ENCODE measurements around the gene VAV2.

VAV2 gene

DNA sequence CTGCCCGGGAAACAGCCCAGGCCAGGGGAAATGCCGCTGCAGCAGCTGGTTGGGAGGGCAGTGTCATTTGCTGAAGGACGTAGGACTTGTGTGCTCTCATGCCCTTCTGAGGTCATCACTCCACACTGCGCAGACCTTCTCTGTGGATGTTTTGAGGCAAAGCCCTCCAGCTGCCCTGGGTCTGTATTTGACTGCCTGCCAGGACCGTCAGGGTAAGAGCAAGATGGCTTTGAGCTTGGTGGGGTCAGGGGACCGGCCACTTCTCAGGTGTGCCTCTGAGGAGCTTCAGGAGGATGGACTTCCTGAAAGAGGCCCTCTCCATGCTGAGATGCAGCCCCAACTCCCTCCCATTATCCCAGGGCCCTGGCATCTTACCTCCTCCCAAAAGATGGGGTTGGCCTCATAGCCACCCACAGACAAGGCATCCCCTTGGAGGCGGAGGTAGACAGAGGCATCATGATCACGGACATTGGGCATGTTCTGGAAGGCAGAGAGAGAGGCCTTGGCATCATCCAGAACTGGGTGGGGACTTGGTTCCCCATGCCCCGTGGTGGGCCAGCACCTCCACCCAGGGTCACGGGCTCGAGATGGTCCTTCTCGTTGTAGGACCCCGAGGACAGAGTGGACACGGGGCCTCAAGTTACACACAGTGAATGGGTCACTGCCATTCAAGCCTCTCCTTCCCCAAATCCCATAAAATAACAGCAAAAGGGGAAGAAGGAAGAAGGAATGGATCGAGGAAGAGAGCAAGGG is 273.4 kb downstream of the VAV2 start:
- in situ Hi-C loops (cut with HindIII; ENCODE audit: low sequenced_read_pairs): no loop called here

- in situ Hi-C loops (cut with HindIII; ENCODE audit: low sequenced_read_pairs): no loop called here
These were observed 274.8 kb downstream of the VAV2 start for GRCh38 chr9:133717113-133718031.

DNA sequence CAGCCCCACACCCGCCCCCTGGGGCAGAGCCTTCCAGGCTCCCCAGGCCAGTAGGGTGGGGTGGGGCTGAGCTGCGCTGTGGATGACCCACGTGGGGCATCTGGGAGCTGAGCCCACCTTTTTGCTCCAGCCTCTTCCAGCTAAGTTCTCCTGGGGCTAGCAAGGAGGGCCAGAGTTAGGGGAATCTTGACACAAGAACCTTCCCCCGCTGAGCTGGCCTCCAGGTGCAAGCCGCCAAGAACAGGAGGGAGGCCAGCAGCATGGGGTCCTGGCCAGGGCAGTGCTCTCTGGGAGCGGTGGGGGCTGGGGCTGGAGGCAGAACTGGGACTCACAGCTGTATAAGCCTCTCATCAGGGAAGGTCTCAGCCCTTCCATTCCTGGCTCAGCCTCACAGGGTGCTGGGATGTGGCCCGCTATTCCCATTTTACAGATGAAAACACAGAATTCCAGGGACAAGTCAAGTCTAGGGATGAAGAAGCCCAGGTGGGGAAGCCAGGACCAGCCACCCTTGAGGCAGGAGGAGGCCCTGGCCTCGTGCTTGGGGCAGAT is 275.5 kb downstream of the VAV2 start:
- in situ Hi-C loops (cut with HindIII; ENCODE audit: low sequenced_read_pairs): no loop called here

DNA sequence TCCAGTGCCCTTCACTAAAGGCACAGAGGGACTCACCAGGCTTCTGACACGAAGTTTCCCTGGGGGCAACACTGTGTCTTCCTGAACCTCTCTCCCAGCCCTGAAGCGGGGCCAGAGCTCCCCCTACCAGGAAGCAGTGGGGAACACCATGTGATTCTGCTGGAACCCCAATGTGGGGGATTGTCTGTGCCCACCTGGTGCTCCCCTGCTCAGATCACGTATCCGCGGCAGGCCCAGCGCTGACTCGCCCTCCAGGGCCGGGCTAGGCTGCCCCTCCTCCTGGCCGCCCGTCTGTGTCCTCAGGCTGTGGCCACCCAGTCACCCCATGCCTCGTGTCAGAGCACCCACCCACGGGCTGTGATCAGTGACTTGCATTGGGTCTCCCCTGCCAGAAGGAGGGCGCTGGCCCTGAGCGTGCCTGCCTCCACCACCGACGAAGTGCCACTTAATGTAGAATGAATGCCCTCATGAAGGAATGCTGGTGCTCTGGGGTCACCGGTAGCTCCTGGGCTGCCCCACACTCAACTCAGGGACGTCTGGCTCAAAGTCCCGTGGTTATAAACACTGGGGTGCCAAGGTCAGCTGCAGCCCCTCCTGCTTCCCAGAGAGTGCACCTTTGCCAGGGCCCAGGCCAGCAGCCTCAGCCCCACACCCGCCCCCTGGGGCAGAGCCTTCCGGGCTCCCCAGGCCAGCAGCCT is 276.1 kb downstream of the VAV2 start:
- in situ Hi-C loops (cut with HindIII; ENCODE audit: low sequenced_read_pairs): no loop called here

- in situ Hi-C loops (cut with HindIII; ENCODE audit: low sequenced_read_pairs): no loop called here
These were observed 276.7 kb downstream of the VAV2 start for GRCh38 chr9:133715295-133715865.

- in situ Hi-C loops (cut with HindIII; ENCODE audit: low sequenced_read_pairs): no loop called here
These were observed 277.4 kb downstream of the VAV2 start for GRCh38 chr9:133714606-133715294.

DNA sequence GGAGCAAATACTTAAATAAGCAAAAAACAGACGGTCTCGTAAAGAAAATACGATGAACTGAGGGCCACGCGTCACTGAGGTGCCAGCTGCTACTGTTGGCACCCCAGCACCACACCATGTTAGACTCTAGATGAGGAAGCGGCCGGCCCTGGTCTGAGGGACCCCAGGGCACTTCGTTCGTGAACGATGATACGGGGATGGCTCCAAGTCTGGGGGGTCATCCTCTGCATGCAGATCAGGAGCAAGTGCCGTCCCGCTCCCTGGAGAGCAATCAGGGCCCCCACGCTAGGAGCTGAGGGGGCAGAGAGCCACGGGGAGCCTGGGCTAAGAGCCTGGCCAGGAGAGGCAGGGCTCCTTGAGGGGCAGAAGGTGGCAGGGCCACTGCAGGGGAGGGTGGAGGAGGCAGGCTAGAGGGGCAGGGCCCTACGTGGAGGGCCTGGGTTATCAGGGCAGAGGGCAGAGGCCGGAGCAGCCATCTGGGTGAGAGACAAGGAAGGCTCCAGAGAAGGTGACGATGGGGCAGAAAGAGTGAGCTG is 278.1 kb downstream of the VAV2 start:
- in situ Hi-C loops (cut with HindIII; ENCODE audit: low sequenced_read_pairs): no loop called here

GRCh38 chr9:133713150-133713959 is 278.8 kb downstream of the VAV2 start:
- in situ Hi-C loops (cut with HindIII; ENCODE audit: low sequenced_read_pairs): no loop called here

DNA sequence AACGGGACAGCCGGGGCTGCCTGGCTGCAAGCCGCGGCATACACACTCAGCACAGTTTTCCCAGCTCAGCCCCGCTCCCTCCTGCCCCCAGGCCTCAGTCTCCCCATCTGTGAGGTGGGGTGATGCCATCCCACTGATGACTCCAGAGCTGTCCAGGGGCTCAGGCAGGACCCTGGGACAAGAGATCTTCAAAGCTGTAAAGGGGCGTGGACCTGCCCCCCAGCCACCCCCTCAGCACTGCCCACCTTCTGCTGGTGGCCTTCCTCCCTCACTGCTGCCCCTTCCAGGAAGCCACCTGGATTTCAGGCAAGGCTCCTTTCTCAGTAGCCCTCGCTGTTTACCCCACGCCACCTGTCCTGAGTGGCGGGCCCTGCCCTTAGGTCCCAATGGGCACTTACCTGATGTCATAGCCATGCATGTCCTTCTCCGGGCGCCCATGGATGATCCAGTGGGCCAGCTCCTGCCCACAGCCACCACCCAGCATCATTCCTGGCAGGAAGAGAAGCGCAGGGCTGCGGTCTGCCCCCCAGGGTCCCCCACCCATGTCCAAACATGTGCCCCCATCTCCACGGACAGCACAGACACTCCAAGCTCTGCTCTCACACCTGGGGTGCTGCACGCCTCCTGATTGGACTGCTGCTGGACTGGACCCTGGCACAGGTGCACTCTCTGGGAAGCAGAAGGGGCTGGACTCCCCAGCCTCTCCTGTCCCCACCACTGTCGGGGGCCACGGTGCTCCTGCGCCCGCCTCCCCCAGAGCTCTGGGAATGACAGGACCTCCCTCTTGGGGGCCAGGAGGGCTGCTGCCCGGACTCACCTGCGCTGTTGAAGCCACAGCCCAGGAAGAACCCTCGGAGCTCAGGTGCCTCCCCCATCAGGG is 279.7 kb downstream of the VAV2 start:
- in situ Hi-C loops (cut with HindIII; ENCODE audit: low sequenced_read_pairs): no loop called here

Measured in endothelial cell of hepatic sinusoid (primary cell).